Parathyroid adenoma (tissue), 2 donors: ENCODE measurements around the gene CKLF.

Experiments
- H2AFZ ChIP-seq: fragments of 300-600 bp; sonication (generic); one replicate; pipeline ENCODE4 v1.7.0; 2017; ENCODE audit warnings: antibody characterized with exemption, mild to moderate bottlenecking
- H3K27ac ChIP-seq: fragments of 300-600 bp; sonication (generic); one replicate; pipeline ENCODE4 v1.7.0; 2017
- H3K27me3 ChIP-seq: fragments of 300-600 bp; sonication (generic); one replicate; pipeline ENCODE4 v1.7.0; 2017; ENCODE audit warnings: low read length; ENCODE audit not compliant: control insufficient read depth, insufficient read depth
- H3K36me3 ChIP-seq: fragments of 300-600 bp; sonication (generic); one replicate; pipeline ENCODE4 v1.7.0; 2017; ENCODE audit warnings: low read length; ENCODE audit not compliant: control insufficient read depth, insufficient read depth
- H3K4me1 ChIP-seq: fragments of 300-600 bp; sonication (generic); one replicate; pipeline ENCODE4 v1.7.0; 2017; ENCODE audit warnings: control low read depth
- H3K4me2 ChIP-seq: fragments of 300-600 bp; sonication (generic); one replicate; pipeline ENCODE4 v1.7.0; 2017; ENCODE audit warnings: low read length
- H3K4me3 ChIP-seq: fragments of 300-600 bp; sonication (generic); one replicate; pipeline ENCODE4 v1.7.0; 2017; ENCODE audit warnings: low read depth, low read length
- H3K79me2 ChIP-seq: fragments of 300-600 bp; sonication (generic); one replicate; pipeline ENCODE4 v1.7.0; 2017; ENCODE audit warnings: control low read depth
- H3K9ac ChIP-seq: fragments of 300-600 bp; sonication (generic); one replicate; pipeline ENCODE4 v1.7.0; 2017; ENCODE audit warnings: mild to moderate bottlenecking
- H3K9me3 ChIP-seq: fragments of 300-600 bp; sonication (generic); one replicate; pipeline ENCODE4 v1.7.0; 2017; ENCODE audit warnings: low read length; ENCODE audit not compliant: control insufficient read depth
- CTCF ChIP-seq: fragments of 300-600 bp; sonication (generic); IDR thresholded peaks from one replicate; pipeline ENCODE4 v1.7.0; 2017; ENCODE audit warnings: antibody characterized with exemption, mild to moderate bottlenecking
- donor health status: primary hyperparathyroidism.

The CKLF gene

GRCh38 chr16:66552286-66553177 is at the start of gene CKLF:
CKLF (plus strand) TSS chr16:66552576; CDS start chr16:66552716, 140 bp downstream.
- H2AFZ ChIP-seq: peak within 1 kb of the TSS; percentile 97
- H3K27me3 ChIP-seq: no peaks in the 10 kb centered on the region
- peak within 1 kb of the TSS; percentile 76 for H3K4me2 ChIP-seq
- peak within 1 kb of the TSS; percentile 70 for H3K4me3 ChIP-seq
- peak within 1 kb of the TSS; percentile 87 for H3K27ac ChIP-seq
- H3K9ac ChIP-seq: no peak within 1 kb of the TSS
- H3K9me3 ChIP-seq: no peaks in the 10 kb centered on the region
- peaks cover 15% of the 10 kb centered on the region for H3K4me1 ChIP-seq
- no peak for TF ChIP-seq CTCF
- no peaks in the 10 kb centered on the region for H3K36me3 ChIP-seq
- H3K79me2 ChIP-seq: peaks cover 6% of the 10 kb centered on the region

GRCh38 chr16:66503030-66503429 is 49.3 kb upstream of the CKLF start:
- no peaks in the 10 kb centered on the region for H3K27me3 ChIP-seq
- H3K4me1 ChIP-seq: peaks cover under 1% of the 10 kb centered on the region
- H3K27ac ChIP-seq: no peak overlapping the region
- no peaks in the 10 kb centered on the region for H3K79me2 ChIP-seq
- TF ChIP-seq CTCF: no peak
- no peak overlapping the region for H2AFZ ChIP-seq
- H3K9me3 ChIP-seq: no peaks in the 10 kb centered on the region
- no peak overlapping the region for H3K4me2 ChIP-seq
- no peaks in the 10 kb centered on the region for H3K36me3 ChIP-seq
- no peak overlapping the region for H3K4me3 ChIP-seq
- H3K9ac ChIP-seq: no peak overlapping the region

GRCh38 chr16:66503612-66504011 is 48.8 kb upstream of the CKLF start:
- H3K27ac ChIP-seq: no peak overlapping the region

GRCh38 chr16:66507731-66508239 is 44.6 kb upstream of the CKLF start:
- H3K27ac ChIP-seq: no peak overlapping the region
- peaks cover under 1% of the 10 kb centered on the region for H3K79me2 ChIP-seq
- no peak overlapping the region for H3K9ac ChIP-seq
- H3K4me1 ChIP-seq: peaks cover 17% of the 10 kb centered on the region
- H3K4me2 ChIP-seq: no peak overlapping the region
- no peaks in the 10 kb centered on the region for H3K9me3 ChIP-seq
- TF ChIP-seq CTCF: no peak
- H3K27me3 ChIP-seq: no peaks in the 10 kb centered on the region
- no peaks in the 10 kb centered on the region for H3K36me3 ChIP-seq
- no peak overlapping the region for H2AFZ ChIP-seq
- no peak overlapping the region for H3K4me3 ChIP-seq

More at GRCh38 chr16:66503612-66504011, 48.8 kb upstream of the CKLF start:
- H3K4me3 ChIP-seq: no peak overlapping the region
- no peaks in the 10 kb centered on the region for H3K79me2 ChIP-seq
- peaks cover 6% of the 10 kb centered on the region for H3K4me1 ChIP-seq
- no peak overlapping the region for H2AFZ ChIP-seq
- no peak for TF ChIP-seq CTCF
- no peaks in the 10 kb centered on the region for H3K9me3 ChIP-seq
- no peak overlapping the region for H3K4me2 ChIP-seq
- no peaks in the 10 kb centered on the region for H3K27me3 ChIP-seq
- no peak overlapping the region for H3K9ac ChIP-seq
- no peaks in the 10 kb centered on the region for H3K36me3 ChIP-seq
